Uterus (tissue), 2 donors: ENCODE results near the gene SORBS1.

Source experiments
- CTCF ChIP-seq, 4 experiments: fragments of 200-600 bp in 2 of 4; fragments of 450-650 bp in 2 of 4; sonication (generic) in 2 of 4; IDR thresholded peaks; one replicate each; pipeline ENCODE4 v1.5.1; 2016 to 2019; ENCODE audit warnings: antibody characterized with exemption in 4 of 4, mild to moderate bottlenecking in 2 of 4, moderate library complexity in 1 of 4
- POLR2A ChIP-seq, 2 donors: fragments of 450-650 bp; IDR thresholded peaks; one replicate each; pipeline ENCODE4 v1.6.1; 2016; ENCODE audit warnings: antibody characterized with exemption in 2 of 2, mild to moderate bottlenecking in 1 of 2, moderate library complexity in 1 of 2

- TF ChIP-seq CTCF (IDR thresholded peaks at IDR 0.05) (no peak), POLR2A (IDR thresholded peaks at IDR 0.05) (no peak)
These were observed 299.2 kb downstream of the SORBS1 start for GRCh38 chr10:95261926-95262325.
